WTC11 (cell line): ENCODE measurements around the gene SELENOH. TPM values are rescaled to one million over a fixed set of nuclear protein-coding genes. Genes with fewer than 3 reads are reported as not detected.
A peak's percentile ranks its signal among the peaks of the same experiment; 100 is the strongest.

Experiments used
- ATAC-seq: fragments of 200-7000 bp; cut with Tn5 transposase; 2 replicates; pipeline ENCODE4 v1.10.0; 2021; ENCODE audit warnings: mild to moderate bottlenecking, moderate library complexity
- CTCF ChIA-PET: fragments of 300-600 bp; sonication (Branson Sonifier 250); formaldehyde crosslinking; loops from one replicate; lab custom pipeline; 2021; ENCODE audit warnings: antibody characterized with exemption; lab: Charles Lee
- POLR2A ChIA-PET: fragments of 350-600 bp; sonication (Branson Sonifier 250); formaldehyde crosslinking; loops from one replicate; lab custom pipeline; 2021; ENCODE audit warnings: antibody characterized with exemption; lab: Charles Lee
- DNase-seq: peaks from one replicate; pipeline ENCODE4 v3.0.0; 2021; ENCODE audit warnings: low spot score
- H3K27ac Mint-ChIP-seq: 2 replicates; pipeline ENCODE4 v1.8.0; 2021; ENCODE audit warnings: mixed read lengths
- H3K27me3 Mint-ChIP-seq: 2 replicates; pipeline ENCODE4 v1.8.0; 2021; ENCODE audit warnings: low read depth, mild to moderate bottlenecking, moderate library complexity, mixed read lengths
- H3K36me3 Mint-ChIP-seq: 2 replicates; pipeline ENCODE4 v1.8.0; 2021; ENCODE audit warnings: mixed read lengths
- H3K4me1 Mint-ChIP-seq: 2 replicates; pipeline ENCODE4 v1.8.0; 2022; ENCODE audit warnings: mixed read lengths
- H3K4me3 Mint-ChIP-seq: 2 replicates; pipeline ENCODE4 v1.8.0; 2021; ENCODE audit warnings: mild to moderate bottlenecking, moderate library complexity, mixed read lengths
- H3K9me3 Mint-ChIP-seq: 2 replicates; pipeline ENCODE4 v1.8.0; 2021; ENCODE audit warnings: mixed read lengths
- ATF1 ChIP-seq: sonication (generic); formaldehyde crosslinking; IDR thresholded peaks from 2 replicates; pipeline ENCODE4 v1.8.1; 2023; ENCODE audit warnings: mild to moderate bottlenecking, moderate library complexity, missing genetic modification reagents
- CDX4 ChIP-seq: fragments of 250-450 bp; sonication (Bioruptor Pico); IDR thresholded peaks from 2 replicates; pipeline ENCODE4 v1.9.0; 2021; ENCODE audit warnings: moderate library complexity, mild to moderate bottlenecking, inconsistent platforms, borderline replicate concordance
- EMX1 ChIP-seq: fragments of 250-450 bp; sonication (Bioruptor Pico); IDR thresholded peaks from 2 replicates; pipeline ENCODE4 v1.8.0; 2021; ENCODE audit warnings: mild to moderate bottlenecking
- ETV6 ChIP-seq: sonication (generic); formaldehyde crosslinking; IDR thresholded peaks from 2 replicates; pipeline ENCODE4 v1.8.1; 2022; ENCODE audit warnings: mild to moderate bottlenecking, missing genetic modification reagents
- FOXJ3 ChIP-seq: sonication (generic); formaldehyde crosslinking; IDR thresholded peaks from 2 replicates; pipeline ENCODE4 v1.9.0; 2021; ENCODE audit warnings: missing genetic modification reagents, mild to moderate bottlenecking, borderline replicate concordance
- IRF2 ChIP-seq: sonication (generic); formaldehyde crosslinking; IDR thresholded peaks from 2 replicates; pipeline ENCODE4 v1.8.0; 2022; ENCODE audit warnings: low read depth, missing genetic modification reagents, borderline replicate concordance
- NFE2L1 ChIP-seq: sonication (generic); formaldehyde crosslinking; IDR thresholded peaks from 2 replicates; pipeline ENCODE4 v1.8.1; 2023; ENCODE audit warnings: missing genetic modification reagents
- NFYB ChIP-seq: sonication (generic); formaldehyde crosslinking; conservative IDR thresholded peaks from 2 replicates; pipeline ENCODE4 v1.8.0; 2022; ENCODE audit warnings: low read depth, missing genetic modification reagents
- PRDM15 ChIP-seq: sonication (generic); formaldehyde crosslinking; IDR thresholded peaks from 2 replicates; pipeline ENCODE4 v1.8.0; 2022; ENCODE audit warnings: missing genetic modification reagents
- PRRX2 ChIP-seq: fragments of 250-450 bp; sonication (Bioruptor Pico); IDR thresholded peaks from 2 replicates; pipeline ENCODE4 v1.8.0; 2021; ENCODE audit warnings: mild to moderate bottlenecking
- SMAD3 ChIP-seq: sonication (generic); formaldehyde crosslinking; IDR thresholded peaks from 2 replicates; pipeline ENCODE4 v1.8.0; 2022; ENCODE audit warnings: missing genetic modification reagents, mild to moderate bottlenecking, borderline replicate concordance
- ZMAT4 ChIP-seq: fragments of 250-450 bp; sonication (Bioruptor Pico); IDR thresholded peaks from 2 replicates; pipeline ENCODE4 v1.9.0; 2021; ENCODE audit warnings: mild to moderate bottlenecking
- ZNF232 ChIP-seq: sonication (generic); formaldehyde crosslinking; IDR thresholded peaks from 2 replicates; pipeline ENCODE4 v1.8.0; 2022; ENCODE audit warnings: mild to moderate bottlenecking, missing genetic modification reagents
- ZNF263 ChIP-seq: sonication (generic); formaldehyde crosslinking; IDR thresholded peaks from 2 replicates; pipeline ENCODE4 v1.8.1; 2022; ENCODE audit warnings: low read depth, mild to moderate bottlenecking, moderate library complexity, missing genetic modification reagents
- ZNF281 ChIP-seq: sonication (generic); formaldehyde crosslinking; IDR thresholded peaks from 2 replicates; pipeline ENCODE4 v1.8.0; 2023; ENCODE audit warnings: mild to moderate bottlenecking, missing genetic modification reagents
- ZNF423 ChIP-seq: fragments of 250-450 bp; sonication (Bioruptor Pico); IDR thresholded peaks from 2 replicates; pipeline ENCODE4 v2.1.2; 2022; ENCODE audit warnings: mild to moderate bottlenecking, moderate library complexity
- ZSCAN18 ChIP-seq: fragments of 250-450 bp; sonication (Bioruptor Pico); IDR thresholded peaks from 2 replicates; pipeline ENCODE4 v2.1.2; 2022; ENCODE audit warnings: mild to moderate bottlenecking, moderate library complexity
- total RNA-seq: library from RNA; stranded (reverse); gene quantifications from 3 replicates; pipeline ENCODE4 v1.2.3, GENCODE V29; 2021

The SELENOH gene
- total RNA-seq, 1 experiment from 2014 or later = 251 TPM

- Mint-ChIP-seq H3K27ac (peak within 1 kb of the TSS; percentile 100), H3K27me3 (no peaks in the 10 kb centered on the region), H3K4me3 (peak within 1 kb of the TSS; percentile 99), H3K9me3 (peaks cover 3% of the 10 kb centered on the region), H3K4me1 (peaks cover 34% of the 10 kb centered on the region), H3K36me3 (peaks cover 12% of the 10 kb centered on the region)
- ChIA-PET POLR2A (interaction anchor here (0.5 to 8.2 kb wide), 15 partner anchors 9 to 556 kb away, joined by 3 to 188 read pairs (median 3); partner anchors contain the start of gene SELENOH), CTCF (interaction anchor here (0.7 to 8.0 kb wide), 8 partner anchors 10 to 416 kb away, joined by 3 to 110 read pairs (median 6); partner anchors contain the start of gene BTBD18)
- ATAC-seq (peak; percentile 96), DNase-seq (peak; percentile 74)
- TF ChIP-seq PRDM15 (CRISPR knock-in tag) (peak; percentile 39; the same call in 1 of the 2 replicates), NFE2L1 (CRISPR knock-in tag) (no peak), NFYB (CRISPR knock-in tag) (peak; percentile 73), IRF2 (CRISPR knock-in tag) (no peak), CDX4 (CRISPR knock-in tag) (no peak), ETV6 (CRISPR knock-in tag) (peak; percentile 39; the same call in 1 of the 2 replicates)
Measured at GRCh38 chr11:57761301-57762234, 20.3 kb downstream of the SELENOH start, which contains the start of gene CTNND1. Gene CTNND1, plus strand, starts transcription at chr11:57761802. Its CDS starts 29,677 bp downstream, at chr11:57791479.

GRCh38 chr11:57762235-57762861 lies 21.1 kb downstream of the SELENOH start:
- H3K9me3 Mint-ChIP-seq = peaks cover 5% of the 10 kb centered on the region
- TF ChIP-seq ZMAT4 (no peak), ZNF263 (no peak), ATF1 (no peak), PRRX2 (CRISPR knock-in tag) (no peak), EMX1 (CRISPR knock-in tag) (no peak), SMAD3 (CRISPR knock-in tag) (no peak), ZNF423 (CRISPR knock-in tag) (no peak)
- TF ChIP-seq, all 79 proteins: peak for 0
- H3K27me3 Mint-ChIP-seq = no peaks in the 10 kb centered on the region
- DNase-seq = no peak
- ChIA-PET CTCF (interaction anchor here (3.1 to 8.0 kb wide), 3 partner anchors 11 to 37 kb away, joined by 23 to 110 read pairs (median 43); partner anchors contain the start of gene BTBD18), POLR2A (interaction anchor here (0.6 to 8.2 kb wide), 4 partner anchors 16 to 262 kb away, joined by 3 to 188 read pairs (median 12); partner anchors contain the start of gene SELENOH)
- peak overlapping the region; percentile 99 for H3K4me3 Mint-ChIP-seq
- ATAC-seq = no peak
- peaks cover 19% of the 10 kb centered on the region for H3K36me3 Mint-ChIP-seq
- H3K27ac Mint-ChIP-seq = peak overlapping the region; percentile 96
- peaks cover 39% of the 10 kb centered on the region for H3K4me1 Mint-ChIP-seq

GRCh38 chr11:57763568-57763967 lies 22.3 kb downstream of the SELENOH start:
- ATAC-seq = peak; percentile 46
- no peak for DNase-seq
- Mint-ChIP-seq H3K27ac (peak overlapping the region; percentile 90), H3K4me3 (peak overlapping the region; percentile 99), H3K4me1 (peaks cover 42% of the 10 kb centered on the region), H3K9me3 (peaks cover 5% of the 10 kb centered on the region), H3K27me3 (no peaks in the 10 kb centered on the region), H3K36me3 (peaks cover 22% of the 10 kb centered on the region)
- TF ChIP-seq FOXJ3 (CRISPR knock-in tag) (no peak), ZNF281 (CRISPR knock-in tag) (no peak), ZNF232 (CRISPR knock-in tag) (no peak), ZSCAN18 (CRISPR knock-in tag) (no peak)
- ChIA-PET POLR2A (interaction anchor here (0.6 to 8.2 kb wide), 5 partner anchors 9 to 281 kb away, joined by 3 to 188 read pairs (median 11); partner anchors contain the start of gene SELENOH), CTCF (interaction anchor here (0.5 to 8.0 kb wide), 7 partner anchors 12 to 751 kb away, joined by 3 to 110 read pairs (median 4); partner anchors contain the start of genes BTBD18 and SELENOH)
